Endothelial cell of umbilical vein (primary cell): Measurements from ENCODE around the gene ZDHHC3.

Experiments
- EZH2 ChIP-seq: IDR thresholded peaks from 2 replicates; pipeline ENCODE4 v1.6.1; 2012; ENCODE audit warnings: borderline replicate concordance, low read depth, mild to moderate bottlenecking, moderate library complexity, low read length, inconsistent platforms; ENCODE audit not compliant: severe bottlenecking
- FOS ChIP-seq: IDR thresholded peaks from 2 replicates; pipeline ENCODE4 v1.6.1; 2011; ENCODE audit warnings: mild to moderate bottlenecking, low read length, moderate library complexity, borderline replicate concordance; ENCODE audit not compliant: insufficient read depth
- GATA2 ChIP-seq: IDR thresholded peaks from 2 replicates; pipeline ENCODE4 v1.7.0; 2011; ENCODE audit warnings: low read depth, mild to moderate bottlenecking, moderate library complexity, mixed read lengths, low read length; ENCODE audit not compliant: insufficient read length, insufficient read depth
- JUN ChIP-seq: IDR thresholded peaks from 2 replicates; pipeline ENCODE4 v1.6.1; 2011; ENCODE audit warnings: borderline replicate concordance, low read depth; ENCODE audit not compliant: insufficient read length, insufficient read depth
- MYC ChIP-seq: IDR thresholded peaks from one replicate; pipeline ENCODE4 v1.6.1; 2011; ENCODE audit warnings: mild to moderate bottlenecking, low read depth, low read length
- POLR2A ChIP-seq: IDR thresholded peaks from 2 replicates; pipeline ENCODE4 v1.6.1; 2012; ENCODE audit warnings: low read depth, mild to moderate bottlenecking, control low read depth, low read length
- POLR2AphosphoS5 ChIP-seq: IDR thresholded peaks from 2 replicates; pipeline ENCODE4 v1.6.1; 2012; ENCODE audit warnings: low read depth, mild to moderate bottlenecking, control low read depth, low read length, moderate library complexity; ENCODE audit not compliant: insufficient read depth
- TF ChIP-seq, protein P1 (sequence below), 2 donors: IDR thresholded peaks; 1 replicate in 1 of 2; 2 replicates in 1 of 2; pipeline ENCODE4 v1.5.1; 2011; ENCODE audit warnings: low read length in 2 of 2, mild to moderate bottlenecking in 2 of 2, moderate library complexity in 2 of 2, control low read depth in 1 of 2, inconsistent platforms in 1 of 2, low read depth in 1 of 2; ENCODE audit not compliant: insufficient read depth in 1 of 2; ENCODE audit errors: extremely low read depth in 1 of 2
- TF ChIP-seq, protein P2 (sequence below): IDR thresholded peaks from 2 replicates; pipeline ENCODE4 v1.6.1; 2011; ENCODE audit not compliant: insufficient read depth, insufficient read length

DNA sequence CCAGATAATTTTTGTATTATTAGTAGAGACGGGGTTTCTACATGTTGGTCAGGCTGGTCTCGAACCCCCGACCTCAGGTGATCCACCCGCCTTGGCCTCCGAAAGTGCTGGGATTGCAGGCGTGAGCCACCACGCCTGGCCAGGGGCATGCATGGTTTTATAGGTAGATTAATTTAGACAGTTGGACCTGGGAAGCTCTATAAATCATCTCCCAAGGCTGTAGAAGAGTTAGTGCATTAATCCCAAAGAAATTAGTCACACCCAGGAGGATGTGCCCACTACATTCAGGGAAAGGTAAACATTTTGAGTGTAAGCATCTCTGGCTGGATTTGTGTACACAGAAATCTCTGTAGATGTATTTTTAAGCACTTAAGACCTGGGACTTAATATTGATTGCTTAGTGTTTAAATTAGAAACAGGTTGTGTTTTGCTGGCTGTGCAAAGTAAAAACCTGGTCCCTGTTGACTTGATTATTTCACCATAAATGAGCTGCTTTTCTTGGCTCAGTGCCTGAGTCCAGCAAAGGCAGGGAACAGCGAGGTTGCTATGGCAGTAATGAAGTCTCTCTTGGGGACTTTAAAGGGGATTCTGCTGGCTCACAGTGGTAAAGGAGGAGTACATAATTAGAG is 19.3 kb upstream of the ZDHHC3 start:
- no peak for TF ChIP-seq MYC
- TF ChIP-seq, protein P1, sequence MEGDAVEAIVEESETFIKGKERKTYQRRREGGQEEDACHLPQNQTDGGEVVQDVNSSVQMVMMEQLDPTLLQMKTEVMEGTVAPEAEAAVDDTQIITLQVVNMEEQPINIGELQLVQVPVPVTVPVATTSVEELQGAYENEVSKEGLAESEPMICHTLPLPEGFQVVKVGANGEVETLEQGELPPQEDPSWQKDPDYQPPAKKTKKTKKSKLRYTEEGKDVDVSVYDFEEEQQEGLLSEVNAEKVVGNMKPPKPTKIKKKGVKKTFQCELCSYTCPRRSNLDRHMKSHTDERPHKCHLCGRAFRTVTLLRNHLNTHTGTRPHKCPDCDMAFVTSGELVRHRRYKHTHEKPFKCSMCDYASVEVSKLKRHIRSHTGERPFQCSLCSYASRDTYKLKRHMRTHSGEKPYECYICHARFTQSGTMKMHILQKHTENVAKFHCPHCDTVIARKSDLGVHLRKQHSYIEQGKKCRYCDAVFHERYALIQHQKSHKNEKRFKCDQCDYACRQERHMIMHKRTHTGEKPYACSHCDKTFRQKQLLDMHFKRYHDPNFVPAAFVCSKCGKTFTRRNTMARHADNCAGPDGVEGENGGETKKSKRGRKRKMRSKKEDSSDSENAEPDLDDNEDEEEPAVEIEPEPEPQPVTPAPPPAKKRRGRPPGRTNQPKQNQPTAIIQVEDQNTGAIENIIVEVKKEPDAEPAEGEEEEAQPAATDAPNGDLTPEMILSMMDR (IDR thresholded peaks at IDR 0.05; ENCODE audit: extremely low read depth in 1 of 2, insufficient read depth in 1 of 2, low read depth in 1 of 2, low read length in 2 of 2): no peak
- no peak for TF ChIP-seq POLR2A
- TF ChIP-seq JUN: no peak
- no peak for TF ChIP-seq EZH2
- TF ChIP-seq POLR2AphosphoS5: no peak
- TF ChIP-seq, protein P2, sequence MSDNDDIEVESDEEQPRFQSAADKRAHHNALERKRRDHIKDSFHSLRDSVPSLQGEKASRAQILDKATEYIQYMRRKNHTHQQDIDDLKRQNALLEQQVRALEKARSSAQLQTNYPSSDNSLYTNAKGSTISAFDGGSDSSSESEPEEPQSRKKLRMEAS: no peak
- no peak for TF ChIP-seq GATA2
- no peak for TF ChIP-seq FOS
